IPS-NIHi11 (cell line): ENCODE results near the gene DLGAP3.
"Not testable (repeated sequence)": the region's sequence is repeated elsewhere in the genome, so short reads cannot be mapped to it uniquely, and the experiment has no call there.

Experiments
- DNase-seq: peaks from one replicate; pipeline ENCODE4 v3.0.0; 2012; ENCODE audit warnings: mixed read lengths, low spot score

DLGAP3 gene, protein sequence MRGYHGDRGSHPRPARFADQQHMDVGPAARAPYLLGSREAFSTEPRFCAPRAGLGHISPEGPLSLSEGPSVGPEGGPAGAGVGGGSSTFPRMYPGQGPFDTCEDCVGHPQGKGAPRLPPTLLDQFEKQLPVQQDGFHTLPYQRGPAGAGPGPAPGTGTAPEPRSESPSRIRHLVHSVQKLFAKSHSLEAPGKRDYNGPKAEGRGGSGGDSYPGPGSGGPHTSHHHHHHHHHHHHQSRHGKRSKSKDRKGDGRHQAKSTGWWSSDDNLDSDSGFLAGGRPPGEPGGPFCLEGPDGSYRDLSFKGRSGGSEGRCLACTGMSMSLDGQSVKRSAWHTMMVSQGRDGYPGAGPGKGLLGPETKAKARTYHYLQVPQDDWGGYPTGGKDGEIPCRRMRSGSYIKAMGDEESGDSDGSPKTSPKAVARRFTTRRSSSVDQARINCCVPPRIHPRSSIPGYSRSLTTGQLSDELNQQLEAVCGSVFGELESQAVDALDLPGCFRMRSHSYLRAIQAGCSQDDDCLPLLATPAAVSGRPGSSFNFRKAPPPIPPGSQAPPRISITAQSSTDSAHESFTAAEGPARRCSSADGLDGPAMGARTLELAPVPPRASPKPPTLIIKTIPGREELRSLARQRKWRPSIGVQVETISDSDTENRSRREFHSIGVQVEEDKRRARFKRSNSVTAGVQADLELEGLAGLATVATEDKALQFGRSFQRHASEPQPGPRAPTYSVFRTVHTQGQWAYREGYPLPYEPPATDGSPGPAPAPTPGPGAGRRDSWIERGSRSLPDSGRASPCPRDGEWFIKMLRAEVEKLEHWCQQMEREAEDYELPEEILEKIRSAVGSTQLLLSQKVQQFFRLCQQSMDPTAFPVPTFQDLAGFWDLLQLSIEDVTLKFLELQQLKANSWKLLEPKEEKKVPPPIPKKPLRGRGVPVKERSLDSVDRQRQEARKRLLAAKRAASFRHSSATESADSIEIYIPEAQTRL

DNA sequence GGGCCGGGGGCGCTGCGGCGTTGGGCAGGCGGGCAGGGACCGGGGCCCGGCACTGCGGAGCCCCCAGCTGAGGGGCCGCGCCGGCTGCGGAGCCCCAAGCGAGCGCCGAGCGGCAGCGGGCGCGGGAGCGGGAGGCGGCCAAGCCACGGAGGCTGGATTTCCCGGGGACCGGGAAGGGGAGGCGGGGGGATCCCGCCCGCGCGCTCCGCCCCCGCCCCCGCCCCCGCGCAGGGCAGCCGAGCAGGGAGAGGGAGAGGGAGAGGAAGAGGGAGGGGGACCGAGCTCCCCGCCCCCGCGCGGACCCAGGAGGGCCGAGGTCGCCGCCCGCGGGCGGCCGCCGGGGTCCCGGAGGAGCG, at the start of gene DLGAP3:
Gene DLGAP3, minus strand, starts transcription at position 154 of the 356 bp plus-strand sequence. CDS start 24,267 bp downstream, outside the sequence.
- peak; percentile 75 for DNase-seq

DNA sequence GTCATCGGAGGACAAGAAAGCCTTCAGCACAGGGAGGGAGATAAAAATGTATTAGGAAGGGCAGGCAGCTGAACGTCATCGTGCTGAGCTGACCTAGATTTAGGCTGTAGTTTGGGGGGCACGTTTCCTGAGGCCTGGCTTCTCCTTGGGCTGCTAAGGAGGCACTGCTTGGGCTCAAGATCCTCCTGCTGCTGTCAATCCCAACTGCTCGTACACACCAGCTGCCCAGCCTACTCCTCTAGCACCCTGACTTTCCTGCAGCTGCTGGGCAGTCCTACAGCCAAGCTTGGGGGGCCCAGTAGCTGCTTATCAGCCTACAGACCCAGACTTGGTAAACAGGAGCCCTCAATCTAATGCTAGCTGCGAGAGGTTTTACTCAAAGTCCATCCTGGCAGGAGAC, 49.5 kb upstream of the DLGAP3 start:
- no peak for DNase-seq

DNA sequence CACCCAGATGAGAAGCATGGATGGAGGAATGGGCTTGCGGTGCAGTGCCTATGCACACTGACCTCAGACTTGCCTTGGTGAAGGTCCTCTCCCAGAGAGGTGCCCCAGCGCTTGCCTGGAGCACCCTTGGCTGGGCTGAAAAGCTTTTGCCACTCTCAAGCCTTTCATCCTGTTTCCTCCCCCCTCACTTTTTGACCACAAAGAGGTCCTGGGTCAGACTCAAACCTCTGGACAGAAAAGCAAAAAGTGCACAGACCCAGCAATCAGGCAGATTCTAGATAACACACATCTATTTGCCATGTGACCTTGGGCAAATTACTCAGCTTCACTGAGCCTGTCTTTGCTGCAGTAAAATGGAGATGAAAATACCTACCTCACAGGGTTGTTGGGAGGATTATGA, 48.4 kb upstream of the DLGAP3 start:
- DNase-seq = no peak

DNA sequence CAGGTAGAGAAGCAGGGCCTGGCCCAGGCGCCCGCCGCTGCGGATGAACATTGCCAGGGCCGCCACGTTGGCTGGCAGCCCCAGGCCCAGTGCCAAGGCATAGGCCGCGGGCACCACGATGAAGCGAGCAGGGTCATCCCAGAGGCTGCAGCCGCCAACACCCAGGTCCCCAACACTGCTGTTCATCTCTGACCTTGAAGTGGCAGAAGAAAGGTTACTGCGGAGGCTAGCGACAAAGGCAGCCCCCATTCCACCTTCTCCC, 47.7 kb upstream of the DLGAP3 start:
- DNase-seq = no peak

DNA sequence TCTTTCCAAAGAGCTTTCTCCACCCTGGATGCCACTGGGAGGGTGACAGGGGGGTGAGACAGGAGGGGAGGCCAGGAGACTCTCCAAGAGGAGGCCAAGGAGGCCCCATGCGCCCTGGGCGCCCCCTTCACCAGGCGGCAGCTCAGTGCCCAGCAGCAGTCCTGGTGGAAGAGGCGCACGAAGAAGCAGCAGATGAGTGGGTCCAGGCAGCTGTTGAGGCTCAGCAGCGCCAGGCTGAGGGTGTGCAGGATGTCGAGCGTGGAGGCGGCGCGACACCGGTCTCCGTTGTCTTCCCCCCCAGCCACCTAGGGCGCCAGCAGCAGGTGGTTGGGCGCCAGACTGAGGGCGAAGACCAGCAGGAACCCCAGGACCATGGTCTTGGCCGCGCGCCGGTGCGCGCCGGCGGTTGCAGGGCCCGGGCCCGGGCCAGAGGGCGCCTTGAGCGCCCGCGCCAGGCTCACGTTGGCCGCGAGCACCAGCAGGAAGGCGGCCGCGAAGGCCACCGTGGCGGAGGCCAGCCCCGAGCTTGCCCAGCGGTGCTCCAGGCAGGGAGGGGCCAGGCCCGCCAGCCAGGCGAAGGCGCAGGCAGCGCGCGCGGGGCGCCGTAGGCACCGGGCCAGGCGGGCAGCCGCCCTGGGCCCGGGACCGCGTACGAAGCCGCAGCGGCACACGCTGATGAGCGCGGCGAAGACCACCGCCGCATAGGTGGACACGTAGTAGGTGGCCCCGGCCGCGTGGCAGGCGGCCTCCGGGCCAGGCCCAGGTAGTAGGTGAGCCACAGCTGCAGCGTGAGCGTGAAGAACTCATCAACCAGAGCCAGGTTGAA, 47.1 kb upstream of the DLGAP3 start:
- no peak for DNase-seq

DNA sequence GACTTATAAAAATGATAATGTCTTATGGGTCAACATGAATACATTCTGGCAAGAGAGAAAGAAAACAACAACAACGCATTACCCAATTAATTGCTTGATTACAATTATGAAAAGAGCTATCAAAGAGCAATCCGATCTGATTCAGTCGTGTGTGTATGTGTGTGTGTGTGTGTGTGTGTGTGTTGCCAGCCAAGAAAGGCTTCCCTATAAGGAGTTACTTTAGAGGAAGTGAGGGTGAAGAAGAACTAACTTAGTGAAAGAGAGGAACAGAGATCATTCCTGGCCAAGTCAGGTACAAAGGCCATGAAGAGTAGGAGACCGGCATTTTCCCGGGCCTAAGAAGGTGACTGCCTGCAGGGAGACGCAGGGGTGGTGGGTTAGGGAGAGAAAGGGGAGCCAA, 46.3 kb upstream of the DLGAP3 start:
- DNase-seq = no peak

DNA sequence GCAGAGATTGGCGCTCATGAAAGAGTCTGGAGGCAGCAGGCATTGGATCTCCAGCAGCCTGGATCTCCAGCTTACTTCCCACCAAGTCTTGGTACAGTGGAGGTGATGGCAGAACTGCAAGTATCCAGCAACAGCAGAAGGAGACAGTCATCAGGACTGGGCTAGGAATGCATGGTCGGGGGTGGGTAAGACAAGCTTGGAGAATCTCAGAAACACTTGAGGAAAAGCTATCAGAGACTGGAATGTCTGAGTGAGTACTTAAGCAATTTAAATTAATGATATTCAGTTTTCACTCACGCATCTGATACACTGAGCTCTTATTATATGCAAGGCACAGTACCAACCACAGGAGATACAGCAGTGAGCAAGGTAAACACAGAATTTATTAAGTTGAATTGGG, 45.9 kb upstream of the DLGAP3 start:
- no peak for DNase-seq

DNA sequence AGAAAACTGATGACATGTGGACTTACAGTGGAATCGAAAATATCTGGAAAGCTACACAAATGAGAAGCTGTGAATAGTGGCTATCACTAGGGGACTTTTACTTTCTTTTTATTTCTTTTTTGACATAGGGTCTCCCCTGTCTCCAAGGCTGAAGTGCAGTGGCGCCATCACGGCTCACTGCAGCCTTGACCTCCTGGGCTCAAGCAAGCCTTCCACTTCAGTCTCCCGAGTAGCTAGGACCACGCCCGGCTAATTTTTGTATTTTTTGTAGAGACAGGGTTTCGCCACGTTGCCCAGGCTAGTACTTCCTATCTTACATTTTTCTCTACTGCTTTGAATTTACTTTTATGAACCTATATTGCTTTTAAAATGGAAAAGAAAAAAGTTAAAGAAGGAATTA, 45.2 kb upstream of the DLGAP3 start:
- DNase-seq = no peak

DNA sequence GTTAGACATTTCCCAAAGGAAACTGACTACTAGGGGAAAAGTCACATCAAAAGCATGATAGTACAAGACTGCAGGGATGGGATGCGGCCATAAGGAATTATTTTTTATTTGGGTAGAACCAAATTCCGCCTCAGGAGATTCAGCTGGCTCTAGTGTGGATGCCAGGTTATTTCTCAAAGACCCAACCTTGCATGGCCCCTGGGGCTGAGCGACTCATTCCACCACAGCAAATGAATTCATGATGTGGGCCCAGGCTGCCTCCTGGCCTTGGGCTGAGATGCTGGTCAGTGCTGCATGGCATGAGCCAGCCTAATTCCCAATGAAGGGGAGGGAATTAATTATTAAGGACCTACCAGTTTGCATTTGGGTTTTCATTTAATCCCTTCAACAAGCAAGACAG, 43.9 kb upstream of the DLGAP3 start:
- DNase-seq = no peak

DNA sequence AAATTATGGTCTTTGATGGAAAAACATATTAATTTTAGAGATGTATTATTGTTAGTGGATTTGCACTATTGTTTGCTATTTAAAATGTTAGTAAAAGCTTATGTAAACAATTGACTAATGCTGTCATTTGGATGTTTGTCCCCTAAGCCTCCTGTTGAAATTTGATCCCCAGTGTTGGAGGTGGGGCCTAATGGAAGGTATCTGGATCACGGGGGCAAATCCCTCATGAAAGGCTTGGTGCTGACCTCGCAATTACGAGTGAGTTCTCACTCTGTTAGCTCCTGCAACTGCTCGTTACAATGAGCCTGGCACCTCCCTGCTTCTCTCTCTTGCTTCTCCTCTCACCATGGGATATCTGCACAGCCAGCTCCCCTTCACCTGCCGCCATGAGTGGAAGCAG, 41.4 kb upstream of the DLGAP3 start:
- DNase-seq = peak; percentile 34

DNA sequence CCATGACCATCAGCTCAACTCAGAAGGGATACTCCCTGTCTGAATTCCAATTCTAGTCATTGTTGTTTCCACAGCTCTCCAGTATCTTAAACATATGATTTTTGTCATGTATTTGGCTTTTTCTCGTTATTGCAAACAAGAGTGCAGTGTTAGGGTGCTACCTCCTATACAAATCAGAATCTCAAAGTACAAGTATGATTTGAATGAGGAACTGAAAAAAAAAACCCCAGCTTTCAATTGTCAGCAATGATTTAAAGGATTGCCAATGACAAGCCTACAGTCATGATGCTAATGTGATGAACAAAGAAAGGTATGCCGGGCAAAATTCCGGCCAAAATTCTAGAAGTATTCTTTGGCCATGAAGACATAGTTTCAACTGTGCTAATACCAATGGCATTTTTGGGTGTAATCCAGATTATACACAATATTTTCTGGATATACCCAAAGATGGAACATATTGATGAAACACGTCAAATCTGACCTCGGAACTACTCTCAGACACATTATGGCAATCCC, 40.8 kb upstream of the DLGAP3 start:
- no peak for DNase-seq

DNA sequence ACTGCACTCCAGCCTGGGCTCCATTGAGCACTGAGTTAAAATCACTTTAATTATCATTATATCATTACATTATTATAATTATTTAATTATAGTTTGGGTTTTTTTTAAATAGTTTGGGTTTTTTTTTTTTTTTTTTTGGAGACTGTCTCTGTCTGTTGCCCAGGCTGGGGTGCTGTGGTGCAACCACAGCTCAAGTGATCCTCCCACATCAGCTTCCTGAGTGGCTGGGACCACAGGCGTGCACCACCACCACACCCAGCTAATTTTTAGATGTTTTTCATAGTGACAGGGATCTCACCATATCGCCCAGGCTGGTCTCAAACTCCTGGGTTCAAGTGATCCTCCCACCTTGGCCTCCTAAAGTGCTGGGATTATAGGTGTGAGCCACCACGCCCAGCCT, 38.8 kb upstream of the DLGAP3 start:
- not testable (repeated sequence) for DNase-seq

DNA sequence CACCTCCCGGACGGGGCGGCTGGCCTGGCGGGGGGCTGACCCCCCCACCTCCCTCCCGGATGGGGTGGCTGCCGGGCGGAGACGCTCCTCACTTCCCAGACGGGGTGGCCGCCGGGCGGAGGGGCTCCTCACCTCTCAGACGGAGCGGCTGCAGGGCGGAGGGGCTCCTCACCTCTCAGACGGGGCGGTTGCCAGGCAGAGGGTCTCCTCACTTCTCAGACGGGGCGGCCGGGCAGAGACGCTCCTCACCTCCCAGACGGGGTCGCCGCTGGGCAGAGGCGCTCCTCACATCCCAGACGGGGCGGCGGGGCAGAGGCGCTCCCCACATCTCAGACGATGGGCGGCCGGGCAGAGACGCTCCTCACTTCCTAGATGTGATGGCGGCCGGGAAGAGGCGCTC, 38.2 kb upstream of the DLGAP3 start:
- DNase-seq = not testable (repeated sequence)

DNA sequence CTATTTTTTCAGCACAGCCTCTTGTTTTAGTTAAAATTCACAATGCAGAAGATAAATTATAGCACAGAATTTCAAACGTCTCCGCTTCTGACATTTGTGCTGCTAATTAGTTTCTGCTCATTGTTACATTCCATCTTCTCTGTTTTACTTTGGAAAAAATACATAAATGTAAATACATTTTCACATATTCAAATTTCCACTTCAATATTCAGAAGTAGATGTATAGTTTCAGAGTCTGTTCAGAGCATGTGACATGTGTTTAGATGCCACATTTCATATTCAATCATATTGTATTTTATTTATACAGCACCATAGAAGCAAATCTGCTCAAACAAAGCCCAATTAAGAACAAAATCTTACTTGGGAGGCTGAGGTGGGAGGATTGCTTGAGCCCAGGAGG, 36.1 kb upstream of the DLGAP3 start:
- DNase-seq = no peak

DNA sequence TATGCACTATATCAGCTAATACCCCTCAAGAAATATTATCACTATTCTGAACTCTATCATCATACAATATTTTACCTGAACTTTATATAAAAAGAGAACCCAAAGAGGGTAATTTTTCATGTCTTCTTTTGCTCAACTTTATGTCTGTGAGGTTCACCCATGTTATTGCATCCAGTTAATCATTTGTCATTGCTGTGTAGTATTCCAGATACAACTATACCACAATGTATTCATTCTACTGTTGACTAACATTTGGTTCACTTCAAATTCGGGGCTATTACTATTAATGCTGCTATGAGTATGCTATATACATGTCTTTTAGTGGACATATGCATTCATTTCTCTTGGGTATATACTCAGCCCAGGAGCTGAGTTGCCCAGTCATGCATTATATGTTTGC, 21.0 kb upstream of the DLGAP3 start:
- DNase-seq = no peak

DNA sequence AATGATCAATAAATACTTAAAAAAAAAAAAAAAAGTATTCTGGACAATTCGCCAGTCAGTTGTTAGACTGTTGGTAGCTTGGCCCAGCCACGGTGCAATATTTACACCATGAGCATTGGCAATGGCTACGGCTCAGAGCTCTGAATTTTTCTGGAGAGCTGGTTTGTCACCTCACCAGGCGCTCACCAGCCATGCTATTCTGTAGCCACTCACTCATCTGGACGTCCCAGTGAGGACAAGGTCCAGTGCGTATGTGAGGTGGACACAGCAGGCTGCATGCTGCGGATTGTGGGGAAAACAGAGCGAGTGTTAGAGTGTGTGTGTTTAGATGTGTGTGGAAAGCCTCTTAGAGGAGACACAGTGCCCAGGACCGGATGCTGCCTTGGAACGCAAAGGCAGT, 19.3 kb upstream of the DLGAP3 start:
- DNase-seq = not testable (repeated sequence)

DNA sequence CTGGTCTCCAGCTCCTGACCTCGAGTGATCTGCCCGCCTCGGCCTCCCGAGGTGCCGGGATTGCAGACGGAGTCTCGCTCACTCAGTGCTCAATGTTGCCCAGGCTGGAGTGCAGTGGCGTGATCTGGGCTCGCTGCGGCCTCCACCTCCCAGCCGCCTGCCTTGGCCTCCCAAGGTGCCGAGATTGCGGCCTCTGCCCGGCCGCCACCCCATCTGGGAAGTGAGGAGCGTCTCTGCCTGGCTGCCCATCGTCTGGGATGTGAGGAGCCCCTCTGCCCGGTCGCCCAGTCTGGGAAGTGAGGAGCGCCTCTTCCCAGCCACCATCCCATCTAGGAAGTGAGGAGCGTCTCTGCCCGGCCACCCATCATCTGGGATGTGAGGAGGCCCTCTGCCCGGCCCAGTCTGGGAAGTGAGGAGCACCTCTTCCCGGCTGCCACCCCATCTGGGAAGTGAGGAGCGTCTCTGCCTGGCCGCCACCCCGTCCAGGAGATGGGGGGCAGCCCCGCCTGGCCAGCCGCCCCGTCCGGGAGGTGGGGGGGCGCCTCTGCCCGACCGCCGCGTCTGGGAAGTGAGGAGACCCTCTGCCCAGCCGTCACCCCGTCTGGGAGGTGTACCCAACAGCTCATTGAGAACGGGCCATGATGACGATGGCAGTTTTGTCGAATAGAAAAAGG, 18.3 kb upstream of the DLGAP3 start:
- DNase-seq = not testable (repeated sequence)

DNA sequence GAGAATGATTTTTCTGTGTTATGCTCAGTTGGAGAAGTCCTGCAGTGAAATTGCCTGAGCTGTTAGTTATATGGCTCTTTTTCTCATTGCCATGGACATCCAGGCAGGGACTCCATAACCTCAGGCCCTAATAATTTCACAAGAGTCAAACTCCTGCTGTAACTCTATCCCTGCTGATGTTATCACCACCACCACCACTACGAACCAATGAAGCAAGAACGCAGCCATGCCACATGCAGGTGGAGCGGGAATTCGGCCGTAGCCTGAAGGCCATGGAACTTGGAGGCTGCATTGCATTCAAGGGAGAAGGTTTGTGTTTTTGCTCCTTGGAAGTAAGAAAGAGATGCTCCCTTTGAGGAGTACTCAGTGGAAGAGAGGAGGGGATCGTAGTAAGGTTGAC, 16.8 kb upstream of the DLGAP3 start:
- DNase-seq = no peak

DNA sequence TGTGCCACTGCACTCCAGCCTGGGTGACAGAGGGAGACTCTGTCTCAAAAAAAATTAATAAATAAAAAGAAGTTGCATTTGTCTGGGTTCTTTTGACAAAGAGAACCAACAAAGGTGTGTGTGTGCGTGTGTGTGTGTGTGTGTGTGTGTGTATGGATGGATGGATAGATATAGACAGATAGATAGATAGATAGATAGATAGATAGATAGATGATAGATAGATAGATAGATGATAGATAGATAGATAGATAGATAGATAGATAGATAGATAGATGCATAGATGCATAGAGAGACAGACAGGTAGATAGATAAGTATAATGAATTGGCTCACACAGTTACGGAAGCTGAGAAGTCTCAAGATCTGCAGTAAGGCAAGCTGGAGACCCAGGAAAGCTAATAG, 12.3 kb upstream of the DLGAP3 start:
- not testable (repeated sequence) for DNase-seq

DNA sequence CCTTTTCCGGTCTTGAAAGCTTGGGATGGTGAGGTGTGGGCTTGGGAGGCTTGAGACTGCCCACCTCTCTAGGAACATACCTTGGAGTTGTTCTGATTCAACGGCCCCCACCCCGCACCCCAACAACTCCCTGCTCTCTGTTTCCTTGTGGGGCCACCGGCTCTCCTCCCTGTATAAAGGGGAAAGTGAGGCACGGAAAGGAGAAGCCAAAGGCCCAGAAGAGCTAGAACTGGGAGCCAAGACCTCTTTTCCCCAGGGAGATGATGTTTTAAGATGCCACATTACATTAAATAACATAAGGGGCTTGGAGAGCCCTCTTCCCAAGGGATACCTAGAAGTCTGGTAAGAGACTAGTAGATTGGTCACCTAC, 1.2 kb upstream of the DLGAP3 start:
- DNase-seq = no peak

DNA sequence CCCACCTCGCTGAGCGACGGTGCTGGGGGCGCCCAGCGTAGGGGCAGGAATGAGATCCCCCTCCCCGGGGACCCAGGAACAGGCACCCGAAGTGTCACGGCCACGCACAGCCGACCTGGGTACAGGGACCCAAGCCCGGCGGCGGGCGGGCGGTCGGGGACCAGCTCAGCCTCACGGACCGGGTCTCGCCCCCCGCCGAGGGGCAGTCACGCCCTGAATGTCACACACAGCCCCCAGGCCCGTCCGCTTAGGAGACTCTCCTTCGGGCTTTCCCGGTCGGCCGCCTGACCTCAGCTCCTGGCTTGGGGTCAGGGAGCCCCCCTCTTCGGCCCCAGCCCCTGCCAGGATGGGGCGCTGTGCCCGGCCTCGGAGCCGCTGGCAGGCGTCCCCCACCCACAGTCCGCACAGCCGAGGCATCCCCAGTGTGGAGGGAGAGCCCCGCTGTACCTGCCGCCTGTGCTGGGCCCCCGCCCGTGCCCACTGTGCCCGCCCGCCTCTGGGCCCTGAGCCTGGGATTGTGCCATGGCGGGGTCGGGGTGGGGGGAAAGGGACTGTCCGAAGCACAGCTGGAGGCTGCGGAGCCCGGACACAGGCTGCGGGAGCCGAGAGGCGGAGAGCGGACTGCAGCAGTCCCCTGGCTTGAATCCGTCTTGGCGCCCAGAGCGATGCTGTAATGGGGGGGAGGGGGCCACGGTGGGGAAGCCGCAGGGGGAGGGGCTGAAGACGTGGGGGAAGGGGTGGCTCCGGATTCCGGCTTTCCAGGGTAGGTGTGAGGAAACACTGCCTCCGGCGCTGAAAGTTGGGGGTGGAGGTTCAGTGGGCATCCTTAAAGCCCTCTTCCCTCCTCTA, 627 bp upstream of the DLGAP3 start:
- DNase-seq = peak; percentile 50
